ENCODE results near the gene GABBR2. TPM values are rescaled to one million over a fixed set of nuclear protein-coding genes. Genes with fewer than 3 reads are reported as not detected.
"Not testable (repeated sequence)": the region's sequence is repeated elsewhere in the genome, so short reads cannot be mapped to it uniquely, and the experiment has no call there.

Gene GABBR2
- total RNA-seq, 1 donor from 2014 or later, result 0.74 TPM

GRCh38 chr9:98501819-98502218 is 206.9 kb downstream of the GABBR2 start:
- H3K9me3 Mint-ChIP-seq, result no peaks in the 10 kb centered on the region
- no peak for DNase-seq (ENCODE audit: low spot score in 2 of 2, unreplicated experiment in 2 of 2)
- TF ChIP-seq CTCF (IDR thresholded peaks at IDR 0.05; ENCODE audit: unreplicated experiment), result no peak
- H3K4me1 Mint-ChIP-seq, result peaks cover 8% of the 10 kb centered on the region
- H3K27ac Mint-ChIP-seq, result no peak overlapping the region
- H3K4me3 Mint-ChIP-seq, result no peak overlapping the region
- peaks cover 7% of the 10 kb centered on the region for H3K27me3 Mint-ChIP-seq (ENCODE audit: low read depth)
- no peaks in the 10 kb centered on the region for H3K36me3 Mint-ChIP-seq

GRCh38 chr9:98501259-98501658 is 207.5 kb downstream of the GABBR2 start:
- not testable (repeated sequence) for H3K27ac Mint-ChIP-seq; DNase-seq (ENCODE audit: low spot score in 2 of 2, unreplicated experiment in 2 of 2); H3K27me3 Mint-ChIP-seq (ENCODE audit: low read depth); H3K9me3 Mint-ChIP-seq; H3K4me3 Mint-ChIP-seq; H3K4me1 Mint-ChIP-seq; H3K36me3 Mint-ChIP-seq

GRCh38 chr9:98500337-98500919 is 208.3 kb downstream of the GABBR2 start:
- H3K27me3 Mint-ChIP-seq (ENCODE audit: low read depth), result peaks cover 6% of the 10 kb centered on the region
- no peak for TF ChIP-seq CTCF (IDR thresholded peaks at IDR 0.05; ENCODE audit: unreplicated experiment)
- peak in 1 of 2 experiments; percentile 10 for DNase-seq (ENCODE audit: low spot score in 2 of 2, unreplicated experiment in 2 of 2)
- no peaks in the 10 kb centered on the region for H3K36me3 Mint-ChIP-seq
- H3K27ac Mint-ChIP-seq, result no peak overlapping the region
- peaks cover 8% of the 10 kb centered on the region for H3K4me1 Mint-ChIP-seq
- H3K9me3 Mint-ChIP-seq, result no peaks in the 10 kb centered on the region
- H3K4me3 Mint-ChIP-seq, result no peak overlapping the region

- no peaks in the 10 kb centered on the region for H3K36me3 Mint-ChIP-seq
- peaks cover 6% of the 10 kb centered on the region for H3K27me3 Mint-ChIP-seq (ENCODE audit: low read depth)
- DNase-seq (ENCODE audit: low spot score in 2 of 2, unreplicated experiment in 2 of 2), result peak in 1 of 2 experiments; percentile 10
- no peak for TF ChIP-seq CTCF (IDR thresholded peaks at IDR 0.05; ENCODE audit: unreplicated experiment)
- H3K27ac Mint-ChIP-seq, result no peak overlapping the region
- peaks cover 8% of the 10 kb centered on the region for H3K9me3 Mint-ChIP-seq
- no peak overlapping the region for H3K4me3 Mint-ChIP-seq
- peaks cover 7% of the 10 kb centered on the region for H3K4me1 Mint-ChIP-seq
These were observed 213.2 kb downstream of the GABBR2 start for GRCh38 chr9:98495530-98495929.

- Mint-ChIP-seq H3K27ac (no peak overlapping the region), H3K9me3 (peaks cover 8% of the 10 kb centered on the region), H3K27me3 (ENCODE audit: low read depth) (peaks cover 6% of the 10 kb centered on the region), H3K36me3 (no peaks in the 10 kb centered on the region), H3K4me1 (peaks cover 7% of the 10 kb centered on the region), H3K4me3 (no peak overlapping the region)
- DNase-seq (ENCODE audit: low spot score in 2 of 2, unreplicated experiment in 2 of 2), result peak in 1 of 2 experiments; percentile 19
- no peak for TF ChIP-seq CTCF (IDR thresholded peaks at IDR 0.05; ENCODE audit: unreplicated experiment)
These were observed 213.9 kb downstream of the GABBR2 start for GRCh38 chr9:98494852-98495251.

- Mint-ChIP-seq H3K4me1 (peaks cover 9% of the 10 kb centered on the region), H3K4me3 (no peak overlapping the region), H3K27me3 (ENCODE audit: low read depth) (peaks cover 2% of the 10 kb centered on the region), H3K27ac (peak overlapping the region; percentile 15), H3K9me3 (peaks cover 8% of the 10 kb centered on the region), H3K36me3 (no peaks in the 10 kb centered on the region)
- DNase-seq (ENCODE audit: low spot score in 2 of 2, unreplicated experiment in 2 of 2), result no peak
- TF ChIP-seq CTCF (IDR thresholded peaks at IDR 0.05; ENCODE audit: unreplicated experiment), result no peak
These were observed 216.9 kb downstream of the GABBR2 start for GRCh38 chr9:98491828-98492227.

Measured in mesothelial cell of epicardium (in vitro differentiated cells).